Muscle of back (tissue), 11 donors: Measurements from ENCODE around the gene TRPM3. TPM values are rescaled to one million over a fixed set of nuclear protein-coding genes. Genes with fewer than 3 reads are reported as not detected.
A peak's percentile ranks its signal among the peaks of the same experiment; 100 is the strongest.

Experiments used
- DNase-seq, 3 donors: peaks; one replicate each; pipeline versions ENCODE4 v3.0.0 to v3.0.0-alpha.2; 2013
- polyA plus RNA-seq, 10 donors: library from polyadenylated mRNA; unstranded; fragments of 120-200 nt; gene quantifications; one replicate each; pipeline ENCODE4 v1.2.1, GENCODE V29; 2013; ENCODE audit not compliant: insufficient read length in 10 of 10

The TRPM3 gene
- polyA plus RNA-seq, 10 donors = 0.13 to 0.67 (median 0.31) TPM

- DNase-seq = no peak
Observed at GRCh38 chr9:70613024-70613768, 508.2 kb downstream of the TRPM3 start.

- no peak for DNase-seq
Observed at GRCh38 chr9:70610287-70610644, 511.2 kb downstream of the TRPM3 start.

DNA sequence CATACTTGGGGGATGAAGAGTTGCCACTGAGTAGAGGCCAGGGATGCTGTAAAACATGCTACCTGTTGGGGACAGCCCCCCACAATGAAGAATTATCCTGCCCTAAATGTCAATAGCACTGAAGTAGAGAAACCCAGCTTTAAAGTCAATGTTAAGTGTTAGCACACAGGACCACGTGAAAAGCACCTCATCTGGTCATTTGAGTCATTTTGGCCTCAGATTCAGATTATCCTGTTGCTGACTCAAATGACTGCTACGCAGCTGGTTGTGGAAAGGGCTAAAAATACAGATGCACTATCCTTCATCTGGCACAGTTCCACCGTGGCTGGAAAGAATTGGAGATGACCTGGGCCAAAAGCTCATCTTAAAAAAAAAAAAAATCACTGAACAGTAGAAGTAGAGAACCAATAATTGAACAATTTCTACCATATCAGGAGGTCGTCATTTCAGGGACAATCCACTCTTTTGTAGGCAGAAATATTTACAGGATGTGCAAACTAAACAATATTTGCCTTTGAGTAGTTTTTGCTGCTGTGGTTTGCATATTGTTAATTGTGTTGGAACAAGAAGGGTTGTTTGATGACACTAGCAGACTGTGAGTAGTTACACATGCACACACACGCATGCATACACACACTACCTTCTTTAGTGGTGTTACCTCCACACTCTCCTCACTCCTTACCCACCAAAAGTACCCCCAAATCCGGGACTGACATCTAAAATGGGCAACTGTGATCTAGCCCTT is 511.7 kb downstream of the TRPM3 start:
- DNase-seq = peak; percentile 78 to 82 (median 81)

DNA sequence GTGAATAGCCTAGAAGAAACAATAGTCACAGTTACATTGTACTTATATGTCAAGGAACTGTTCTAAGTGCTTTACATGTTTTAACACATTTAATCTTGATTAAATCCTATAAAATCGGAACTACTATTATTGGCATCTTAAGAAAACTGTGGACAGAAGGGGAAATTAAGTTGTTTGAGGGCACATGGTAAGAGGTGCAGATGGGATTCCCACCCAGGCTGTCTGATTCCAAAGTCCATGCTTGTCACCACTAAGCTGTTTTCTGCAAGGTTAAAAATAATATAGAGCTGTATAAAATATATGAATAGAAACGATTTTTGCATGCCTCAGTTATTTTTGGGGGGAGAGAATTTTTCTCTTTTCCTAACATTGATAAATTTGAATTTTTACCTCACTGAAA is 512.4 kb downstream of the TRPM3 start:
- DNase-seq = no peak

- no peak for DNase-seq
Observed at GRCh38 chr9:70607926-70608325, 513.5 kb downstream of the TRPM3 start.

GRCh38 chr9:70607329-70607728 is 514.1 kb downstream of the TRPM3 start:
- no peak for DNase-seq

GRCh38 chr9:70603020-70603411 is 518.4 kb downstream of the TRPM3 start:
- no peak for DNase-seq

DNA sequence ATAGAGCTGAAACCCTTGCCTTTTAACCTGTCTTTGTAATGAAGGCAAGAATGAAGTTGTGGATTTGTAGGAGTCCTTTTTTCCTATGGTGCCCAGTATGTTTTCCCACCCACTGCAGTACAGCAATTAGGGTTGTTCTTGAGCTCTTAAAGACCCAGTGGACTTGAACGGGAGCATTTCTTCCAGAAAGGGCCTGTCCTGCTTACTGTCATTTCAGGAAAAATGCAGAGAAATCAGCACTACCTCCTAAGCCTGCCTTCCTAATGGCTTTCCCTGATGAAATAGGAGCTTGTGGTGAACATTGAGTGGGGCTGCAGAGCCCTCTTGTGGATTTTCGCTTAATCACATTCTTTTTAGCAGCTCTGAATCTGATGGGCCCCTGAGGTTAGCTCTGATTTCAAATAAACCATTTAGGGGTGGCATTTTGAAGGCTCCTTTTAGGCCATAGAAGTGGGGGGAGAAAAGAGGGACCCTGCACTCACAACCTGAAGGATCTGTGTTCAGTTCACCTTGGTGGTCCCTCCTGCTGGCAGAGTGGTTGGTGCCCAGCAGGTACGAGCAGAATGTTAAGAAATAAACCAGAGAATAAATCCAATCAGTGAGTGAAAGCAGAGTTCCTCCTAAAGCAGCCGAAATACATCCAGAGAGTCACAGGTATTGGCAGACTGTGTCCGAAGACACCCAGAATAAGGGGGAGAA is 519.0 kb downstream of the TRPM3 start:
- peak; percentile 77 to 90 (median 85) for DNase-seq

DNA sequence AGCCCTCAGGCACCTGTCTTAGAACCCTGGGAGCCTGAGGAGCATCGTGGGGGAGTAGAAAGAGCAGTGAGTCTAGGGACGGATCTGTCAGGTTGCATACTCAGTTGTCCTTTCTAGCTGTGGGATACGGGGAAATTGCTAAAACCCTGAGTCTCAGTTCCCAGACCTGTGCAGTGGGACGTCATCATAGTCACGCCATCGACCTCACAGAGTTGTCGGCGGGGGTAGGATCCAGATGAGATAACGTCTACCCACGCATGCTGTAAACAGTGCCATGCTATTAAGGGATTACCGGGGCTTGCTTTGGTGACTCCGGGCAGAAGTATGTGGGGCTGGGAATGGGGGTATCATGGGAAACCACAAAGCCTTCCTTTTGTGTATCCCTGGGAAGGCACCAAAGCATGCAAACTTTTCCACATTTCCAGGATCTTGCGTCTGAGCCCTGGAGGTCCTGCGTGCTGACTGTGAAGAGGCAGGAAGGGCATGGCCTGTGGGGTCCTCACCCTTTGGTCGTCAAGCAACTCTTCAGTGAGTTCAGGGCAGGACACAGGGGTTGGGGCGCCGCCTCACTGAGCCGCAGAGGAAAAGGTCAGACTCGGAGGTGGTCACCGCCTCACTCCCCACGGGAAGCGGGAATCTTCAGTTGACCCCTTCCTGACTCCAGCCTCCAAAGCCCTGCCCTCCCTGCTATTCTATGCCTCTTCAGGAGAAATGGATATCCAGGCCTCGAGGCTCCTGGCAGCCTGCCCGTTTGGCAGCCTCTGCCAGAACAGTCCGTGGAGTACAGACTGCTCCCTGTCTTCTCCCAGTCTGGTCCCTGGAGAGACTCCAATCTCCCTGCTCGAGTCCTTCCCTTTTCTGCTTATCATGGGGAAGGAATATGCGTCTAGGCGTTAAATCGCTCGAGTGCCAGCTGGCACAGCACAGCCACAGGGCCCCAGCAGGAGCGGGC is 520.1 kb downstream of the TRPM3 start:
- peak; percentile 74 to 88 (median 86) for DNase-seq

- peak in 2 of 3 donors; percentile 41 to 56 for DNase-seq
Observed at GRCh38 chr9:70600506-70600905, 520.9 kb downstream of the TRPM3 start.

DNA sequence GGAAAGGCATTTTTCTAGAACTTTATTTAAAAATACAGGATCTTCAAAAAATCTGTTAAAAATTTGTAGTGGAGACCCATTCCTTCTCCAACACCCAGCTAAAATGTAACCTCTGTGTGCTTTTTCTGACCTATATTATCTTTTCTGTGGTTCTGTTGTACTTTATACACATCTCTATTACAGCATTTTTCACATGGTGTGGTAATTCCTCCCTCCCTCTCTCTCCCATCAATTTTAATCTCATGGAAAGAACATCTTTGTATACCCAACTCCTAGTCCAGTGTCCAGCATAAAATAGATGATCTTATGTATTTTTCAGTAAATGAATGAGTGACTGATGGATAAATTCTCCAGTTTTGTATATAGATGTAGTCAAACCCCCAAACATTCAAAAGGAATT is 523.5 kb downstream of the TRPM3 start:
- DNase-seq = no peak

DNA sequence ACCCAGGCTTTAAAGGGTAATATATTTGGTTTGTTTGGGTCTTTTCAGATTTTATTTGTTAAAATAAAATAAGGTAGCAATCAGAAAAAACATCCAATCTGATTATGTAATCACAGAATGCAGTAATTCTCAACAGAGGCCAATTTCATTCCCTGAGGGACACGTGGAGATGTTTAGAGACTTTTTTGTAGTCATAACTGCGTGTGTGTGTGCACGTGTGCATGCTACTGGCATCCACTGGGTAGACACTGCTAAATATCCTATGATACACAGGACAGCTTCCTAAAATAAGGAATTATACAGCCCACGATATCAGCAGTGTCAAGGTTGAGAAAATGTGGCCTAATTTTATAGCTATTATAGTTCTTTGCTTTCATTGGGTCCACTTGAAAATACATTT is 526.2 kb downstream of the TRPM3 start:
- DNase-seq = no peak

DNA sequence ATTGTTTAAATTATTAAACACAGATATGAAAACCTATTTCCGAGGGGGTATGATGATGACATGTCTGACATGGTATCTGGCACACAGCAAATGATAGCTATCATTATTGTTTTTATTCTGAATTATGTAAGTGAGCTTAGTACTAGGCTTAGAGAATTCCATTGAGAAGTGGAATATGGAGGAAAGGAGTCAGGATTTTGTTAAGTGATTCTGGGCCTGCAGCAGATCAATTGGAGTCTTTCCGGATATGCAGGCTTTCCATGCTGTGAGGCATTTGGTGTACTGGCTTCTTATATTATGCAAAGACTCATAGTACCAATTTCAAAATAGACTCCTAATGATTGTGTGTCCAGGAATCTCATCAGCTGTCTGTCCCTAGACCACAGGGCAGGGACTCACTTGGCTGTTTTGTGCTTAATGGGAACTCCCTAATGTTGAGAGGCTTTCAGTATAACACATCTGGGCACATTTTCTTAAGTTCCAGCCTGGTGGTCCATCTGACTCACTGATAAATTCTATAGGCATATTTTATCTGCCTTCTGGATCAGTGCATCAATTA is 527.0 kb downstream of the TRPM3 start:
- no peak for DNase-seq

- DNase-seq = no peak
Observed at GRCh38 chr9:70593241-70593640, 528.2 kb downstream of the TRPM3 start.

DNA sequence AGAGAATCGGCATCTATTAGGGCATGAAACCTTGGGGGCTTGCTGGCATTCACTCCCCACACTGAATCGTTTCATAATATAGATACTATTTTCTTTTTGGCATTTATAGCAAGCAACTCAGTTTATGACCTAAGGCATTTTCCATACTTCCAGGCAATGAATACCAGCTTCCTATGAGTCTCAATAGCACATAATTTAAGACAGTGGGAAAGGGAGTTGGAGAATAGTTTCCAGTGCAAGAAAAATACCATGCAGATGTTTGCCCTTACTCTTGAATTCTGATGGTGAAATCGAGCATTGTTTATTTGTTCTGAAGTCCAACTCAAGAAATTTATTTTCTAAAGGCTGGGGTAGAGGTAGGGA is 531.1 kb downstream of the TRPM3 start:
- DNase-seq = no peak

- DNase-seq = peak; percentile 42 to 72 (median 67)
Observed at GRCh38 chr9:70589571-70590314, 531.7 kb downstream of the TRPM3 start.

- no peak for DNase-seq
Observed at GRCh38 chr9:70588999-70589398, 532.4 kb downstream of the TRPM3 start.

DNA sequence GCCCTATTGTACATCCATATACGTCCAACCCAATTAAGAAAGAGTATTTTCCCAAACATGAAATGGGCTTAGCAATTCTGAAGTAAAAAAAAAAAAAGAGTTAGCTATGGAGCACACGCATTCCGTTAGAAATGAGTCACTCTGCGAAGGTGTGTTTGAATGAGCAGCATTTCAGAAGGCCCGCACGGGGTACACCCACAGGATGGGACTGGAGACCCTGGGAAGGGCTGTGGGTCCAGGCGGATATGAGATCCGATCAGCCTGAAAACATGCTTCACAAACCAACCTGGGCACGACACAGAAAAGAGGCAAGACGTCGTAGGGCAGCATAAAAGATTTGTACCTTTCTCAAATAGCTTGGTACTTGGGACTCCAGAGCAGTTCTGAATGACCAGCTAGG is 533.0 kb downstream of the TRPM3 start:
- DNase-seq = no peak

DNA sequence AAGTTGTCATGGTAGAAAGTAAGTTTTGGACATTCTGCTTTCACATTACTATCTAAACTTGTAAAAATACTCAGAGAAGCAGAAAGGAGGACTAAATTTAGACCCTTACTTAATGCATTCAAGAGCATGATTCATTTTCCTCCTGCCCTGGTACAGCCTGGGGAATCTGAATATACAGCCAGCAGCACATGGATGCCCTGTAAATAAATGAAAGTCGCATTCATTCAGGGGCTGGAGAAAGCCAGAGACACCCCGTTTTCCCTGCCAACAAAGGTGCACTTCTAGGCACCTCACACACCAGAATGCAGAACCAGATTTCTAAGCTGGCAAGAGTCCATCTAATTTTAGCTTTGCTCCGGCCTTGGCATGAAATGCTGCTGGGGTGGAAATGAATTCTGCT is 534.2 kb downstream of the TRPM3 start:
- DNase-seq = peak in 1 of 3 donors; percentile 65

GRCh38 chr9:70586476-70586875 is 534.9 kb downstream of the TRPM3 start:
- DNase-seq = no peak

GRCh38 chr9:70581955-70582350 is 539.5 kb downstream of the TRPM3 start:
- no peak for DNase-seq
